T-cell (primary cell): ENCODE measurements around the gene ARF1. TPM values are rescaled to one million over a fixed set of nuclear protein-coding genes. Genes with fewer than 3 reads are reported as not detected.

Experiments used
- ATAC-seq, 4 experiments: fragments of 200-7000 bp in 3 of 4; fragments of 150-1000 bp in 1 of 4; cut with Tn5 transposase; replicated peaks in 1 of 4; 1 replicate in 3 of 4; 2 replicates in 1 of 4; pipeline ENCODE4 v1.10.0; 2021; ENCODE audit warnings: moderate library complexity in 3 of 4, mild to moderate bottlenecking in 2 of 4, moderate number of reproducible peaks in 1 of 4
- CTCF ChIA-PET, 2 donors: fragments of 300-600 bp; sonication (Branson Sonifier 250); formaldehyde crosslinking; loops; one replicate each; lab custom pipeline; 2022; ENCODE audit warnings: antibody characterized with exemption in 2 of 2; lab: Charles Lee
- POLR2A ChIA-PET, 2 donors: fragments of 300-600 bp; sonication (Branson Sonifier 250); formaldehyde crosslinking; loops; one replicate each; lab custom pipeline; 2022; ENCODE audit warnings: antibody characterized with exemption in 2 of 2; lab: Charles Lee
- DNase-seq, 35 experiments: peaks; one replicate each; pipeline versions ENCODE4 v3.0.0 to v3.0.0-alpha.2; 2013 to 2023
- H3K27ac ChIP-seq: one replicate; pipeline ENCODE4 v1.5.1; 2013; ENCODE audit warnings: low read length
- H3K27me3 ChIP-seq, 2 experiments: replicated peaks in 1 of 2; 1 replicate in 1 of 2; 2 replicates in 1 of 2; pipeline versions ENCODE4 v1.6.1 to v1.7.0; 2013; ENCODE audit warnings: low read length in 1 of 2, mixed read lengths in 1 of 2; ENCODE audit not compliant: control insufficient read depth in 2 of 2, insufficient read depth in 2 of 2; ENCODE audit errors: extremely low read depth in 1 of 2
- H3K36me3 ChIP-seq, 2 donors: 1 replicate in 1 of 2; 2 replicates in 1 of 2; pipeline versions ENCODE4 v1.6.1 to v1.7.0; 2013; ENCODE audit warnings: low read length in 1 of 2; ENCODE audit not compliant: control insufficient read depth in 2 of 2, insufficient read depth in 1 of 2; ENCODE audit errors: extremely low read depth in 1 of 2
- H3K4me1 ChIP-seq, 2 experiments: 1 replicate in 1 of 2; 2 replicates in 1 of 2; pipeline versions ENCODE4 v1.6.1 to v1.7.0; 2013; ENCODE audit warnings: low read length in 2 of 2, mixed read lengths in 1 of 2; ENCODE audit not compliant: insufficient read depth in 2 of 2, control insufficient read depth in 1 of 2; ENCODE audit errors: extremely low read depth in 1 of 2
- H3K4me3 ChIP-seq, 2 donors: 1 replicate in 1 of 2; 2 replicates in 1 of 2; pipeline versions ENCODE4 v1.5.1 to v1.7.0; 2013; ENCODE audit warnings: mild to moderate bottlenecking in 2 of 2, low read length in 1 of 2, moderate library complexity in 1 of 2; ENCODE audit not compliant: control insufficient read depth in 1 of 2; ENCODE audit errors: extremely low read depth in 1 of 2
- H3K9me3 ChIP-seq: 2 replicates; pipeline ENCODE4 v1.7.0; 2013
- H3K27ac Mint-ChIP-seq, 2 donors: one replicate each; pipeline ENCODE4 v1.8.0; 2020 to 2021; ENCODE audit warnings: mild to moderate bottlenecking in 2 of 2, mixed read lengths in 2 of 2
- H3K27me3 Mint-ChIP-seq, 2 donors: one replicate each; pipeline ENCODE4 v1.8.0; 2021 to 2022; ENCODE audit warnings: mixed read lengths in 2 of 2
- H3K36me3 Mint-ChIP-seq: one replicate; pipeline ENCODE4 v1.8.0; 2021; ENCODE audit warnings: mixed read lengths
- H3K4me1 Mint-ChIP-seq, 3 donors: one replicate each; pipeline ENCODE4 v1.8.0; 2020 to 2022; ENCODE audit warnings: mixed read lengths in 3 of 3, mild to moderate bottlenecking in 1 of 3
- H3K4me3 Mint-ChIP-seq, 3 donors: one replicate each; pipeline ENCODE4 v1.8.0; 2020 to 2022; ENCODE audit warnings: mild to moderate bottlenecking in 3 of 3, mixed read lengths in 3 of 3, moderate library complexity in 3 of 3
- H3K9me3 Mint-ChIP-seq, 3 donors: one replicate each; pipeline ENCODE4 v1.8.0; 2020 to 2022; ENCODE audit warnings: mixed read lengths in 3 of 3
- WGBS: methylation state at CpG from one replicate; pipeline ENCODE4 v1.1.5; 2013; ENCODE audit warnings: missing lambda C conversion rate; ENCODE audit not compliant: insufficient coverage; 5-methylcytosine and 5-hydroxymethylcytosine counted together
- total RNA-seq, 35 experiments: library from RNA in 6 of 35; stranded (reverse) in 6 of 35; fragments of 120-200 nt in 1 of 35; gene quantifications; one replicate each; pipeline versions ENCODE4 v1.2.1 to v1.2.4 and lab custom pipeline; 2013 to 2026

Gene ARF1
- total RNA-seq, 5 donors from 2014 or later (not counting 1 experiment from before 2014, with no cell fraction given) = 232 to 309 (median 258) TPM

DNA sequence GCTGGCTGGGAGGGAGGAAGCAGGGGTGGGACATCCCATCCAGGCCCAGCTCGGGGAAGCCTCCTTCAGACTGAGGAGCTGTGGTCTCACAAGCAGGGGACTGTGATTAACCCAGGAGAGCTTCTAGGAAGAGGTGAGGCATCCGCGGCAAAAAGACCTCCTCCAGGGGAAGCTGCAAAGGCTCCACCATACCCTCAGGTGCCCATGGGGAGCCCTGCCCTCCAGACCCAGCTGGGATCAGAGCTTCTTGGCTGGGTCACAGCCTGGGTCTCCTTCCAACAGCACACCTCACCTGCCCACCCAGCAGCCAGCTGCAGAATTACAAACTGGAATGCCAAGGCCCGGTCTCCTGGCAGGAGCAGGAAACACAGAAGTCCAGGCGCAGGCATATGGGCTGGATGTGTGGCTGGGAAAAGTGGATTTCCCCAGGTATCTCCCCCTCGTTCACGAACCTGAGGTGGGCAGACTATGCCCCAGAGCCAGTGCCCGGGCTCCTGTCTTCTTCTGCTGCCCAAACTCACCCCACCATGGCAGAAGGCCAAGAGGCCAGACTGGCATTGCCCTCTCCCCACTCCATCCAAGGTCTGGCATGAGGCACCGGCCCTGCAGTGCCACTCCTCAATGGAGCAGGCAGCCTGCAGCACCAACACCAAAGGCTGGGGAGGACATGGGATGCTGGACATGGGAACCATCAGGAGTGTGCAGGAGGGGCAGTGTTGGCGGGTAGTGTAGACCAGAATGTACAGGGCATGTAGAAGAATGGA is 15.4 kb upstream of the ARF1 start:
- Histone ChIP-seq H3K4me1 (no peaks in the 10 kb centered on the region), H3K36me3 (no peaks in the 10 kb centered on the region), H3K4me3 (no peak overlapping the region), H3K27ac (no peak overlapping the region), H3K27me3 (peaks cover 8 to 56% of the 10 kb centered on the region in 2 experiments), H3K9me3 (no peaks in the 10 kb centered on the region)
- Mint-ChIP-seq H3K27me3 (peaks cover 15 to 29% of the 10 kb centered on the region in 2 donors), H3K9me3 (no peaks in the 10 kb centered on the region), H3K36me3 (no peaks in the 10 kb centered on the region), H3K27ac (no peak overlapping the region), H3K4me3 (no peak overlapping the region), H3K4me1 (peaks cover 0 to 7% (median 0%) of the 10 kb centered on the region in 3 donors)
- ATAC-seq (no peak), DNase-seq (no peak)
- POLR2A ChIA-PET = interaction anchor here in 1 of 2 donors (0.7 kb wide), 1 partner anchor 76 kb away, joined by 3 read pairs; no protein-coding TSS in a partner anchor
- CTCF ChIA-PET = no interaction called here
- WGBS = 69% methylated on average over 8 of the region's 10 CpGs

DNA sequence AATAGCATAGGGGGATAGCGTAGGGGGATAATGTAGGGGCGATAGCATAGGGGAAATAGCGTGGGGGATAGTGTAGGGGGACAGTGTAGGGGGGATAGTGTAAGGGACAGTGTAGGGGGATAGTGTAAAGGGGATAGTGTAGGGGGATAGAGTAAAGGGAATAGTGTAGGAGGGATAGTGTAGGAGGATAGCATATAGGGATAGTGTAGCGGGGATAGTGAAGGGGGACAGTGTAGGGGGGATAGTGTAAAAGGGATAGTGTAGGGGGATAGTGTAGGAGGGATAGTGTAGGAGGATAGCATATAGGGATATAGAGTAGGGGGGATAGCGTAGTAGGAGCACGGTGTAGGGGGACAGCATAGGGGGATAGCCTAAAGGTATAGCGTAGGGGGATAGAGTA is 14.1 kb upstream of the ARF1 start:
- Mint-ChIP-seq H3K27me3 (peaks cover 12 to 22% of the 10 kb centered on the region in 2 donors), H3K4me3 (no peak overlapping the region), H3K4me1 (peaks cover 0 to 11% (median 0%) of the 10 kb centered on the region in 3 donors), H3K9me3 (no peaks in the 10 kb centered on the region), H3K27ac (no peak overlapping the region), H3K36me3 (no peaks in the 10 kb centered on the region)
- POLR2A ChIA-PET = no interaction called here
- H3K4me1 ChIP-seq = peaks cover 0 to 2% of the 10 kb centered on the region in 2 experiments
- ATAC-seq = no peak
- CTCF ChIA-PET = no interaction called here
- H3K9me3 ChIP-seq = no peaks in the 10 kb centered on the region
- H3K4me3 ChIP-seq = no peak overlapping the region
- H3K36me3 ChIP-seq = no peaks in the 10 kb centered on the region
- H3K27ac ChIP-seq = no peak overlapping the region
- DNase-seq = no peak
- H3K27me3 ChIP-seq = peaks cover 8 to 43% of the 10 kb centered on the region in 2 experiments
- WGBS = 74% methylated on average over 7 of the region's 7 CpGs

DNA sequence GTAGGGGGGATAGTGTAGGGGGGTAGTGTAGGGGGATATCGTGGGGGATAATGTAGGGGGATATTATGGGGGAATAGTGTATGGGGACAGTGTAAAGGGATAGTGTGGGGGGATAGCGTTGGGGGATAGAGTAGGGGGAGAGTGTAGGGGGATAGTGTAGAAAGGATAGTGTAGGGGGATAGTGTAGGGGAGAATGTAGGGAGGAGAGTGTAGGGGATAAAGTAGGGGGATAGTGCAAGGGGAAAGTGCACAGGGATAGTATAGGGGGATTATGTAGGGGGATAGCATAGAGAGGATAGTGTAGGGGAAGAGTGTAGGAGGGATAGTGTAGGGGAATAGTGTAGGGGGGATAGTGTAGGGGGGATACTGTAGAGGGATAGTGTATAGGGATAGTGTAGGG is 12.3 kb upstream of the ARF1 start:
- 50% methylated on average over 2 of the region's 2 CpGs for WGBS
- no peak overlapping the region for H3K27ac Mint-ChIP-seq
- Histone ChIP-seq H3K4me3 (no peak overlapping the region), H3K36me3 (no peaks in the 10 kb centered on the region), H3K4me1 (peaks cover 0 to 2% of the 10 kb centered on the region in 2 experiments), H3K27me3 (peaks cover 8 to 30% of the 10 kb centered on the region in 2 experiments), H3K27ac (no peak overlapping the region), H3K9me3 (no peaks in the 10 kb centered on the region)
- H3K4me1 Mint-ChIP-seq = peaks cover 0 to 11% (median 4%) of the 10 kb centered on the region in 3 donors
- POLR2A ChIA-PET = no interaction called here
- CTCF ChIA-PET = no interaction called here
- H3K4me3 Mint-ChIP-seq = no peak overlapping the region
- ATAC-seq (no peak), DNase-seq (no peak)
- no peaks in the 10 kb centered on the region for H3K9me3 Mint-ChIP-seq
- H3K27me3 Mint-ChIP-seq = peaks cover 12 to 19% of the 10 kb centered on the region in 2 donors
- H3K36me3 Mint-ChIP-seq = no peaks in the 10 kb centered on the region

DNA sequence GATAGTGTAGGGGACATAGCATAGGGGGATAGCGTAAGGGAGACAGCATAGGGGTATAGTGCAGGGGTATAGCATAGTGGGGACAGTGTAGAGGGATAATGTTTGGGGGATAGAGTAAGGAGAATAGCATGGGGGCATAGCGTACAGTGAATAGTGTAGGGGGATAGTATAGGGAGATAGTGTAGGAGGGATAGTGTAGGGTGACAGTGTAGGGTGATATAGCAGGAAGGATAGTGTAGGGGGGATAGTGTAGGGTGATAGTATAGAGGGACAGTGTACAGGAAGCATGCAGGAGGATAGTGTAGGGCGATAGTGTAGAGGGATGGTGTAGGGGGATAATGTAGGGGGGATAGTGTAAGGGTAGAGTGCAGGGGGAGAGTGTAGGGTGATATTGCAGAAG is 11.7 kb upstream of the ARF1 start:
- H3K4me3 ChIP-seq = no peak overlapping the region
- no peak for DNase-seq
- Mint-ChIP-seq H3K9me3 (no peaks in the 10 kb centered on the region), H3K4me1 (peaks cover 0 to 11% (median 4%) of the 10 kb centered on the region in 3 donors), H3K27me3 (peaks cover 8 to 13% of the 10 kb centered on the region in 2 donors), H3K36me3 (no peaks in the 10 kb centered on the region), H3K27ac (no peak overlapping the region), H3K4me3 (no peak overlapping the region)
- H3K4me1 ChIP-seq = peaks cover 0 to 2% of the 10 kb centered on the region in 2 experiments
- 70% methylated on average over 3 of the region's 3 CpGs for WGBS
- no peaks in the 10 kb centered on the region for H3K9me3 ChIP-seq
- ChIA-PET POLR2A (no interaction called here), CTCF (no interaction called here)
- H3K27me3 ChIP-seq = peaks cover 8 to 23% of the 10 kb centered on the region in 2 experiments
- no peaks in the 10 kb centered on the region for H3K36me3 ChIP-seq
- no peak overlapping the region for H3K27ac ChIP-seq
- no peak for ATAC-seq

DNA sequence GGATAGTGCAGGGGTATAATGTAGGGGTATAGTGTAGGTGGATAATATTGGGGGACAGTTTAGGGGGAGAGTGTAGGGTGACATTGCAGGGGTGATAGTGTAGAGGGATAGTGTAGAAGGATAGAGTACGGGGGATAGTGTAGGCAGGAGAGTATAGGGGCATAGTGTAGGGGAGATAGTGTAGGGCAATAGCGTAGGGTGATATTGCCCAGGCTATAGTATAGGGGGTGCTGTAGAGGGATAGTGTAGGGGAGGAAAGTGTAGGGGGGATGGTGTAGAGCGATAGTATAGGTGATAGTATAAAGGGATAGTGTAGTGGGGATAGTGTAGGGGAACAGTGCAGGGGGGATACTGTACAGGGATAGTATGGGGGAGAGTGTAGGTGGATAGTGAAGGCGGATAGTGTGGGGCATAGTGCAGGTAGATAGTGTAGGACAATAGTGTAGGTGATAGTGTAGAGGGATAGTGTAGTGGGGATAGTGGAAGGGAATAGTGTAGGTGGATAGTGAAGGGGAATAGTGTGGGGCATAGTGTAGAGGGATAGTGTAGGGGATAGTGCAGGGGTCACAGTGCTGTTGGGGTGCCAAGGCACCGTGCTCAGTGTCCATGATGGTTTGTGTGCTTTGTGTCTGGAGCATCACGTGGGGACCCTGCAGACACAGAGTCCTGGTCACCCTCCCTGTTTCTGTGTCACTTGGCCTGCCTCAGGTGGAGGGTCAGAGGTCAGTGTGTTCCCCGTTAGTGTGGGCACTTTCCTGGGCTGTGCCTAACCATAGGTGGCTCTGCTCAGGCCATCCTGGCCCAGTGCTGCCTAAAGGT is 10.5 kb upstream of the ARF1 start:
- Mint-ChIP-seq H3K27me3 (peaks cover 3 to 4% of the 10 kb centered on the region in 2 donors), H3K9me3 (no peaks in the 10 kb centered on the region), H3K27ac (no peak overlapping the region), H3K36me3 (no peaks in the 10 kb centered on the region), H3K4me1 (peaks cover 0 to 11% (median 5%) of the 10 kb centered on the region in 3 donors), H3K4me3 (no peak overlapping the region)
- Histone ChIP-seq H3K4me1 (peaks cover 0 to 2% of the 10 kb centered on the region in 2 experiments), H3K36me3 (no peaks in the 10 kb centered on the region), H3K27me3 (peaks cover 2 to 11% of the 10 kb centered on the region in 2 experiments), H3K27ac (no peak overlapping the region), H3K9me3 (no peaks in the 10 kb centered on the region), H3K4me3 (no peak overlapping the region)
- ChIA-PET CTCF (no interaction called here), POLR2A (no interaction called here)
- DNase-seq = no peak
- 70% methylated on average over 7 of the region's 7 CpGs for WGBS
- ATAC-seq = peak in 1 of 4 experiments; percentile 49

DNA sequence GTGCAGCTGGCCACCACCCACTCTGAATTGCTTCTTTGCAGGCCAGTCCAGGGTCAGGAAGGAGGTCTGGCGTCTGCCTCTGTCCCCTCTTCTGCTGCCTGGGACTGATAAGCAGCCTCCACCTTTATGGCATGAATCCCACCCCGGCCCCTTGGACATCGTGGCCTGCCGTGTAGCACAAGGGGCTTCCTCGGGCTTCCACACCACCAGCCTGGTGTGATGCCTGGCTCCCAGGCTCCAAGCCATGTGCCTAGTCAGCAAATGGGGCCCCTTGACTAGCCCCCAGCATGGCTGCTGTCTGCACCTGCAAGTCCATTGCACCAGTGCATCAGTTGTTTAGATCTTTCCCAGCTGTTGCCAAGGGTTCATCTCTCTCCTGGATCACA is 9.9 kb upstream of the ARF1 start:
- Mint-ChIP-seq H3K27me3 (no peaks in the 10 kb centered on the region), H3K27ac (no peak overlapping the region), H3K9me3 (no peaks in the 10 kb centered on the region), H3K4me1 (peaks cover 2 to 11% (median 8%) of the 10 kb centered on the region in 3 donors), H3K4me3 (no peak overlapping the region), H3K36me3 (no peaks in the 10 kb centered on the region)
- H3K9me3 ChIP-seq = no peaks in the 10 kb centered on the region
- no peaks in the 10 kb centered on the region for H3K36me3 ChIP-seq
- ChIA-PET POLR2A (no interaction called here), CTCF (no interaction called here)
- H3K27ac ChIP-seq = no peak overlapping the region
- WGBS = 60% methylated on average over 5 of the region's 5 CpGs
- peaks cover 2 to 7% of the 10 kb centered on the region in 2 experiments for H3K27me3 ChIP-seq
- no peak for DNase-seq
- no peak for ATAC-seq
- H3K4me1 ChIP-seq = peaks cover 0 to 2% of the 10 kb centered on the region in 2 experiments
- no peak overlapping the region for H3K4me3 ChIP-seq
